ENCODE results near the gene TLE3. TPM values are rescaled to one million over a fixed set of nuclear protein-coding genes. Genes with fewer than 3 reads are reported as not detected.

The TLE3 gene
- total RNA-seq = 29.0 and 29.9 TPM in 2 replicates

DNA sequence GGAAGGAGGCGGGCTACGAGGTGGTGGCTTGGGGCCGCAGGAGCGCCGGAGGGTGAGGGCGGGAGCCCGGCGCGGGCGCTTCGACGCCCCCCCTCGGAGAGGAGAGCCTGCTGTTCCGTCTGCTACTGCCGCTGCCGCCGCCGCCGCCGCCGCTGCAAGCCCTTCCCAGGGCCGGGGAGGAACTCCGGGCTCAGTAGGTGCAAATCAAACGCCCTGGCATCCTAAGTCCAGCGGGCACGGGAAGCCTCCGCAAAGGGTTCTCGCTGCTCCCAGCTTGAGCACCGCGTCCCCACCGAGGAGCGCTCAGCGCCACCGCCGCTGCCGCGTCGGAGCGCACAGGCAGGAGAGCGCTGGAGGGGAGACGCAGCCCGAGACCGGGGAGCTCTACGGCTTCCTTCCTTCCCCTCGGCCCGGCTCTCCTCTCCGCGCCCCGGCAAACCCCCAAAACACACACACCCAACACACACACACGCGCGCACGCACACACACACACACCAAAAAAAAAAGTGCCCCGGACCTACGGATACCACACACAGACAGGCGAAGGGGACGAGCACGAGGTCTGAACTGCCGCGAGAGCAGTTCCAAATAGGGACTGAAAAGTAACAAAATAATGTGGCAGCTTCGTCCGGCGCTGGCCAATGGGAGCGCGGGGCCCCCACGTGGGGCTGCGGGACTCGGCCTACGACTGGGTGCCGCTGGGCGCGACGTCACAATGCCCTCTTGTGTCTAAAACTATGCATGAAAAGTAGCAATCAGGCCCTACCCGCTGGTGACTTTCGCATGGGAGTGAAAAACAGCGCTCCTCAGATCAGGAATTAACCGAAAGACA lies at the start of gene TLE3:
Gene TLE3 (minus strand): TSS at position 597 of the 832 bp plus-strand sequence. CDS start 1,119 bp downstream, outside the sequence.

